Nephron (organoid): ENCODE measurements around the gene PLCB1.

Source experiments
- H3K27ac Mint-ChIP-seq, 3 experiments: 2 replicates each; pipeline ENCODE4 v1.8.0; 2020; ENCODE audit warnings: mixed read lengths in 3 of 3, mild to moderate bottlenecking in 2 of 3, moderate library complexity in 1 of 3
- H3K27me3 Mint-ChIP-seq: 2 replicates; pipeline ENCODE4 v1.8.0; 2021; ENCODE audit warnings: low read depth, mild to moderate bottlenecking, moderate library complexity, mixed read lengths
- H3K36me3 Mint-ChIP-seq: 2 replicates; pipeline ENCODE4 v1.8.0; 2020; ENCODE audit warnings: low read depth, mixed read lengths
- H3K4me1 Mint-ChIP-seq: 2 replicates; pipeline ENCODE4 v1.8.0; 2020; ENCODE audit warnings: mixed read lengths
- H3K4me3 Mint-ChIP-seq, 3 experiments: 2 replicates each; pipeline ENCODE4 v1.8.0; 2020; ENCODE audit warnings: mild to moderate bottlenecking in 3 of 3, mixed read lengths in 3 of 3, moderate library complexity in 2 of 3
- H3K9me3 Mint-ChIP-seq: 2 replicates; pipeline ENCODE4 v1.8.0; 2020; ENCODE audit warnings: mixed read lengths
- TF ChIP-seq, protein P1 (sequence below), 3 experiments: fragments of 200-600 bp; sonication (generic); IDR thresholded peaks; one replicate each; pipeline ENCODE4 v1.5.0; 2021; ENCODE audit warnings: antibody characterized with exemption in 3 of 3; ENCODE audit not compliant: unreplicated experiment in 3 of 3

Gene PLCB1

DNA sequence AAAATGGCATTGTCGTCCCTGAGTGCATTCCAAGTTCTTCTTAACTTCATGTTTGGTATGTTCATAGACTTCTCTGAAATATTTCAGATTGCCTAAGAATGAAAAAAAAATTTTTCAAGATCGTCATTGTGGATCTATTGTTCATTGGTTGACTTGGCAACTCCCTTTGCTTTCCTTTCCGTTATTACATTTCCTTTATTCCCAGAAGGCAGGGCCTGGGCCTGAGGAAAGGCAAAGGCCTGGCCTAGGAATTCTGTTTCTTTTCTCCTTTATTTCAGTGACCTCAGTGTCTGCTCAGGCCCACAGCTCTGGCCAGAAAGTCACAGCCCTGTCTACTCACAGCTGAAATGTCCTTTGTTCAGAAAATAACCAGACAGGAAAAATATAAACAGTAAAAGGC lies 535.2 kb downstream of the PLCB1 start:
- H3K36me3 Mint-ChIP-seq, result peaks cover 10% of the 10 kb centered on the region

DNA sequence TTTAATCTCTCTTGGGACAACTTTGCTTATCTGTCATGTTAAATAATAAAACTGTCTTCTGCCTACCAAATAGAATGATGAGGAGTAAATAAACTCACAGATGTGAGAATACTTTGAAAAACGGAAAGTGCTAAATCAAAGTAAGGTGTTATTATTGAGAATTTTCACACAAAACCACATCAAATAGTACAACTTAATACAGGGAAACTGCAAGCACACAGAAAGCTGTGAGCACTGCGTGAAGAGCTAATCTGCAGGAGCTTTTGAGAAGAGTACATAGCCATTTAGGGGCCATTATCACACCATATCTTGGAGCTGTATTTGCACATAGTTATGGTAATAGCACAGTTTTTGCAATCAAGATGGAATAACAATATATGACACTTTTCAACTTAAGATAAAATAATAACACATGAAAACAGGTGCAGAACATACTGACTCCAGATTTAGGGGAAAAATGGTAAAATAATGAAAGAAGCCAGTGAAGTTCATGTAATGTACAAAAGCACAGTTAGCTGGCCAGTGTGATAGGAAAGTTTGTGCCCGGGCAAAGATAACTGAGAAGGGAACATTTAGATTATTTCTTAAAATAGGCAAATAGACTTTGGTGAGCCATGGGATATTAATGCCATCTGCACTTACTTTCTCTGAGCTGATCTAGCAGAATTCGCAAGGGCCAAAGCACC lies 538.3 kb downstream of the PLCB1 start:
- Mint-ChIP-seq H3K36me3 (peaks cover 16% of the 10 kb centered on the region), H3K27ac (no peak overlapping the region), H3K27me3 (no peaks in the 10 kb centered on the region), H3K4me1 (no peaks in the 10 kb centered on the region), H3K9me3 (no peaks in the 10 kb centered on the region), H3K4me3 (no peak overlapping the region)
- TF ChIP-seq, protein P1, sequence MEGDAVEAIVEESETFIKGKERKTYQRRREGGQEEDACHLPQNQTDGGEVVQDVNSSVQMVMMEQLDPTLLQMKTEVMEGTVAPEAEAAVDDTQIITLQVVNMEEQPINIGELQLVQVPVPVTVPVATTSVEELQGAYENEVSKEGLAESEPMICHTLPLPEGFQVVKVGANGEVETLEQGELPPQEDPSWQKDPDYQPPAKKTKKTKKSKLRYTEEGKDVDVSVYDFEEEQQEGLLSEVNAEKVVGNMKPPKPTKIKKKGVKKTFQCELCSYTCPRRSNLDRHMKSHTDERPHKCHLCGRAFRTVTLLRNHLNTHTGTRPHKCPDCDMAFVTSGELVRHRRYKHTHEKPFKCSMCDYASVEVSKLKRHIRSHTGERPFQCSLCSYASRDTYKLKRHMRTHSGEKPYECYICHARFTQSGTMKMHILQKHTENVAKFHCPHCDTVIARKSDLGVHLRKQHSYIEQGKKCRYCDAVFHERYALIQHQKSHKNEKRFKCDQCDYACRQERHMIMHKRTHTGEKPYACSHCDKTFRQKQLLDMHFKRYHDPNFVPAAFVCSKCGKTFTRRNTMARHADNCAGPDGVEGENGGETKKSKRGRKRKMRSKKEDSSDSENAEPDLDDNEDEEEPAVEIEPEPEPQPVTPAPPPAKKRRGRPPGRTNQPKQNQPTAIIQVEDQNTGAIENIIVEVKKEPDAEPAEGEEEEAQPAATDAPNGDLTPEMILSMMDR (IDR thresholded peaks at IDR 0.05; ENCODE audit: unreplicated experiment in 3 of 3), result no peak

More for the DNA sequence above, 535.2 kb downstream of the PLCB1 start:
- Mint-ChIP-seq H3K4me3 (no peak overlapping the region), H3K27me3 (no peaks in the 10 kb centered on the region), H3K9me3 (no peaks in the 10 kb centered on the region), H3K27ac (no peak overlapping the region), H3K4me1 (no peaks in the 10 kb centered on the region)
- TF ChIP-seq, protein P1 (IDR thresholded peaks at IDR 0.05; ENCODE audit: unreplicated experiment in 3 of 3), result no peak

DNA sequence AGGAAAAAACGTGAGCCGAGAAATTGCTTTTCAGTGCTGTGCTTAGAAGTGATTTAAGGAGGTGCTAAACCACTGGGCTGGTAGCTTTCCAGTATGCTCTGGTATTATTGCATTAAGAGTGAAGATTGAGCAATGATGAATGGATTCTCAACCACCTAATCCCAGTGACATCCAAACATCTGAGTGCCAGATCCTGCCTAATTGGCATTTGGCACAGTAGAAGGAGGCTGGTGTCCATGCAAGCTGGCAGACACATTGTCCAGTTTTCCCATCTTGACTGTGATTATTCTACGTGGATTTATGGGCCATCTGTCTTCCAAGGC lies 538.8 kb downstream of the PLCB1 start:
- Mint-ChIP-seq H3K27ac (no peak overlapping the region), H3K36me3 (peaks cover 21% of the 10 kb centered on the region), H3K27me3 (no peaks in the 10 kb centered on the region), H3K4me1 (no peaks in the 10 kb centered on the region), H3K9me3 (no peaks in the 10 kb centered on the region), H3K4me3 (no peak overlapping the region)
- TF ChIP-seq, protein P1 (IDR thresholded peaks at IDR 0.05; ENCODE audit: unreplicated experiment in 3 of 3), result no peak

GRCh38 chr20:8671370-8671961 lies 539.4 kb downstream of the PLCB1 start:
- no peaks in the 10 kb centered on the region for H3K27me3 Mint-ChIP-seq
- no peak overlapping the region for H3K27ac Mint-ChIP-seq
- H3K4me1 Mint-ChIP-seq, result no peaks in the 10 kb centered on the region
- no peaks in the 10 kb centered on the region for H3K9me3 Mint-ChIP-seq
- H3K4me3 Mint-ChIP-seq, result no peak overlapping the region
- TF ChIP-seq, protein P1 (IDR thresholded peaks at IDR 0.05; ENCODE audit: unreplicated experiment in 3 of 3), result no peak
- H3K36me3 Mint-ChIP-seq, result peaks cover 21% of the 10 kb centered on the region

GRCh38 chr20:8673116-8673515 lies 541.0 kb downstream of the PLCB1 start:
- Mint-ChIP-seq H3K27me3 (no peaks in the 10 kb centered on the region), H3K4me3 (no peak overlapping the region), H3K27ac (no peak overlapping the region), H3K4me1 (no peaks in the 10 kb centered on the region), H3K36me3 (peaks cover 19% of the 10 kb centered on the region), H3K9me3 (no peaks in the 10 kb centered on the region)
- TF ChIP-seq, protein P1 (IDR thresholded peaks at IDR 0.05; ENCODE audit: unreplicated experiment in 3 of 3), result no peak

- no peak overlapping the region for H3K4me3 Mint-ChIP-seq
- no peaks in the 10 kb centered on the region for H3K4me1 Mint-ChIP-seq
- peaks cover 23% of the 10 kb centered on the region for H3K36me3 Mint-ChIP-seq
- TF ChIP-seq, protein P1 (IDR thresholded peaks at IDR 0.05; ENCODE audit: unreplicated experiment in 3 of 3), result no peak
- no peak overlapping the region for H3K27ac Mint-ChIP-seq
- no peaks in the 10 kb centered on the region for H3K9me3 Mint-ChIP-seq
- H3K27me3 Mint-ChIP-seq, result no peaks in the 10 kb centered on the region
Observed at GRCh38 chr20:8675896-8676295, 543.8 kb downstream of the PLCB1 start.
